K562 (cell line): Measurements from ENCODE around the gene PHF1. TPM values are rescaled to one million over a fixed set of nuclear protein-coding genes. Genes with fewer than 3 reads are reported as not detected.

Source experiments
- ATAC-seq: fragments of 200-7000 bp; cut with Tn5 transposase; 3 replicates; pipeline ENCODE4 v1.9.1; 2020; ENCODE audit warnings: moderate library complexity
- BruUV-seq: library from RNA; stranded (reverse); fragments of 400-500 nt; replicated peaks from 2 replicates; lab custom pipeline; 2021; lab: Mats Ljungman, UMichigan
- CTCF ChIA-PET: fragments of 300-600 bp; formaldehyde crosslinking; extraction: SDS; loops from one replicate; lab custom pipeline; 2021; ENCODE audit warnings: low intra/inter-chr PET ratio; lab: Yijun Ruan, JAX
- POLR2A ChIA-PET: fragments of 300-600, 350-650 bp; sonication (Branson Sonifier 250); formaldehyde crosslinking; extraction: SDS; loops from one replicate; lab custom pipeline; 2021; ENCODE audit warnings: antibody characterized with exemption, inconsistent platforms; lab: Yijun Ruan, JAX
- DNase-seq, 4 experiments: peaks; one replicate each; pipeline versions ENCODE4 v3.0.0 to v3.0.0-alpha.2; 2011 to 2018; ENCODE audit warnings: low spot score in 3 of 4, mixed read lengths in 3 of 4; ENCODE audit errors: extremely low read depth in 1 of 4
- FAIRE-seq: peaks from 2 replicates; lab custom pipeline; 2011; peaks lifted over from hg19 to GRCh38; lab: Jason Lieb, UNC
- H2AFZ ChIP-seq: 2 replicates; pipeline ENCODE4 v1.6.0; 2011; ENCODE audit warnings: low read depth, low read length, control low read depth, inconsistent platforms
- H3K27ac ChIP-seq: fragments of 200-600 bp; 3 replicates; pipeline ENCODE4 v1.8.0; 2011; ENCODE audit warnings: low read depth, mild to moderate bottlenecking, control low read depth, inconsistent platforms, low read length, moderate library complexity, mixed read lengths; ENCODE audit errors: extremely low read depth
- H3K27me3 ChIP-seq, 2 experiments: fragments of 300-600 bp in 1 of 2; 2 replicates in 1 of 2; 3 replicates in 1 of 2; pipeline versions ENCODE4 v1.6.0 to v1.8.0; 2011; ENCODE audit warnings: inconsistent platforms in 2 of 2, low read length in 2 of 2, mild to moderate bottlenecking in 1 of 2, mixed read lengths in 1 of 2, moderate library complexity in 1 of 2; ENCODE audit not compliant: control insufficient read depth in 2 of 2, insufficient read depth in 2 of 2
- H3K36me3 ChIP-seq: fragments of 300-600 bp; 3 replicates; pipeline ENCODE4 v1.8.0; 2011; ENCODE audit warnings: mild to moderate bottlenecking, low read length, inconsistent platforms; ENCODE audit not compliant: control insufficient read depth, insufficient read depth
- H3K4me1 ChIP-seq, 2 experiments: fragments of 200-600 bp in 1 of 2; replicated peaks in 1 of 2; 2 replicates in 1 of 2; 3 replicates in 1 of 2; pipeline versions ENCODE4 v1.5.1 to v1.8.0; 2011; ENCODE audit warnings: inconsistent platforms in 2 of 2, low read length in 2 of 2, mild to moderate bottlenecking in 1 of 2, mixed read lengths in 1 of 2, moderate library complexity in 1 of 2; ENCODE audit not compliant: control insufficient read depth in 2 of 2, insufficient read depth in 2 of 2
- H3K4me2 ChIP-seq: 2 replicates; pipeline ENCODE4 v1.6.1; 2011; ENCODE audit warnings: low read length, control low read depth, inconsistent platforms, mixed read lengths; ENCODE audit not compliant: insufficient read depth
- H3K4me3 ChIP-seq: fragments of 200-600 bp; sonication (generic), shearing (Covaris generic); 2 replicates; pipeline ENCODE4 v1.5.1; 2016; ENCODE audit warnings: control low read depth, inconsistent platforms
- H3K79me2 ChIP-seq: fragments of 200-600 bp; 3 replicates; pipeline ENCODE4 v1.8.0; 2011; ENCODE audit warnings: low read length, inconsistent platforms; ENCODE audit not compliant: control insufficient read depth, insufficient read depth
- H3K9ac ChIP-seq, 2 experiments: 2 replicates each; pipeline versions ENCODE4 v1.6.0 to v1.6.1; 2011; ENCODE audit warnings: low read depth in 2 of 2, low read length in 2 of 2, control low read depth in 1 of 2, inconsistent platforms in 1 of 2, mild to moderate bottlenecking in 1 of 2, mixed read lengths in 1 of 2; ENCODE audit not compliant: insufficient read depth in 1 of 2
- H3K9me1 ChIP-seq: one replicate; pipeline ENCODE4 v1.6.0; 2011; ENCODE audit warnings: inconsistent platforms, mild to moderate bottlenecking, low read length, moderate library complexity; ENCODE audit not compliant: control insufficient read depth, insufficient read depth
- H3K9me3 ChIP-seq: replicated peaks from 2 replicates; pipeline ENCODE4 v1.5.1; 2011; ENCODE audit warnings: low read depth, low read length, inconsistent platforms; ENCODE audit not compliant: control insufficient read depth, insufficient read depth
- H4K20me1 ChIP-seq: replicated peaks from 2 replicates; pipeline ENCODE4 v1.6.1; 2011; ENCODE audit warnings: low read length, inconsistent platforms, mixed read lengths; ENCODE audit not compliant: control insufficient read depth, insufficient read depth
- CC2D1A ChIP-seq: fragments of 450-650 bp; IDR thresholded peaks from 2 replicates; pipeline ENCODE4 v1.6.1; 2017; ENCODE audit warnings: mild to moderate bottlenecking
- CREB3L1 ChIP-seq: fragments of 450-650 bp; IDR thresholded peaks from 2 replicates; pipeline ENCODE4 v1.6.1; 2014; ENCODE audit warnings: low read depth, mild to moderate bottlenecking, moderate library complexity, borderline replicate concordance
- CTBP1 ChIP-seq: fragments of 450-650 bp; IDR thresholded peaks from 2 replicates; pipeline ENCODE4 v1.6.1; 2016; ENCODE audit warnings: borderline replicate concordance
- E2F5 ChIP-seq: sonication (generic); formaldehyde crosslinking; IDR thresholded peaks from 2 replicates; pipeline ENCODE4 v1.8.0; 2022; ENCODE audit warnings: mild to moderate bottlenecking, missing genetic modification reagents
- LCOR ChIP-seq: sonication (generic); formaldehyde crosslinking; IDR thresholded peaks from 2 replicates; pipeline ENCODE4 v1.8.0; 2022; ENCODE audit warnings: mild to moderate bottlenecking, missing genetic modification reagents
- MCM7 ChIP-seq, 2 experiments: fragments of 450-650 bp; IDR thresholded peaks; 2 replicates each; pipeline ENCODE4 v1.6.1; 2016 to 2018
- MECOM ChIP-seq: fragments of 250-450 bp; sonication (Bioruptor Pico); IDR thresholded peaks from 2 replicates; pipeline ENCODE4 v1.8.0; 2022; ENCODE audit warnings: inconsistent platforms
- RB1 ChIP-seq: fragments of 450-650 bp; IDR thresholded peaks from 2 replicates; pipeline ENCODE4 v1.6.1; 2017; ENCODE audit warnings: low read depth, mild to moderate bottlenecking
- SIN3B ChIP-seq: fragments of 450-650 bp; IDR thresholded peaks from 2 replicates; pipeline ENCODE4 v1.6.1; 2017; ENCODE audit warnings: low read depth, mild to moderate bottlenecking, moderate library complexity
- SNAPC5 ChIP-seq: fragments of 250-450 bp; sonication (Bioruptor Pico); IDR thresholded peaks from 2 replicates; pipeline ENCODE4 v1.8.0; 2021; ENCODE audit warnings: moderate library complexity, mild to moderate bottlenecking, inconsistent platforms
- TEAD2 ChIP-seq: fragments of 450-650 bp; IDR thresholded peaks from 2 replicates; pipeline ENCODE4 v1.6.1; 2016; ENCODE audit warnings: missing genetic modification characterization, control low read depth, missing compliant biosample characterization
- ZBED1 ChIP-seq: IDR thresholded peaks from 2 replicates; pipeline ENCODE4 v1.6.1; 2014
- ZBTB7A ChIP-seq: IDR thresholded peaks from 2 replicates; pipeline ENCODE4 v1.6.1; 2011; ENCODE audit warnings: low read depth, mild to moderate bottlenecking, low read length, moderate library complexity, borderline replicate concordance; ENCODE audit not compliant: control insufficient read depth
- ZNF146 ChIP-seq: IDR thresholded peaks from one replicate; pipeline ENCODE4 v1.6.1; 2018; ENCODE audit warnings: missing compliant biosample characterization; ENCODE audit not compliant: unreplicated experiment
- ZNF175 ChIP-seq: fragments of 200-800 bp; sonication (Bioruptor generic); IDR thresholded peaks from 2 replicates; pipeline ENCODE4 v1.6.1; 2016; ENCODE audit warnings: low read depth, mild to moderate bottlenecking, missing genetic modification characterization, missing compliant biosample characterization
- ZNF586 ChIP-seq: fragments of 450-650 bp; formaldehyde crosslinking; conservative IDR thresholded peaks from 2 replicates; pipeline ENCODE4 v1.4.0; 2020; ENCODE audit warnings: mild to moderate bottlenecking, moderate library complexity
- WGBS: fragments of 100-300 bp; shearing (Covaris generic); methylation state at CpG from one replicate; pipeline ENCODE4 v1.1.6; 2016; ENCODE audit warnings: low coverage, mixed read lengths; ENCODE audit not compliant: insufficient coverage; ENCODE audit errors: missing lambda C conversion rate; 5-methylcytosine and 5-hydroxymethylcytosine counted together
- in situ Hi-C: fragments of 300-500 bp; cut with MboI; formaldehyde crosslinking; loops from 4 replicates; pipeline ENCODE4 v1.15.0; 2018; ENCODE audit warnings: inconsistent platforms, mixed read lengths
- intact Hi-C: fragments of 100-400 bp; cut with micrococcal nuclease; formaldehyde crosslinking; loops from 2 replicates; pipeline ENCODE4 v1.14.2; 2022
- polyA plus RNA-seq, 8 experiments: library from polyadenylated mRNA; depleted of rRNA in 4 of 8; stranded (reverse) in 5 of 8; unstranded in 3 of 8; fragments of >200 nt; fragmentation: Nextera tagmentation in 2 of 8; fragmentation: Illumina TruSeq in 1 of 8; extraction: Ambion mirVana in 2 of 8; extraction: Trizol in 1 of 8; gene quantifications; 2 replicates each; pipeline versions ENCODE4 v1.2.1 to v1.2.3, GENCODE V29; 2011 to 2014; ENCODE audit warnings: inconsistent platforms in 1 of 8, missing spikeins in 1 of 8
- total RNA-seq, 7 experiments: library from RNA; depleted of rRNA in 6 of 7; stranded (reverse); fragments of >200 nt in 6 of 7; fragmentation: Illumina TruSeq in 2 of 7; extraction: Trizol in 2 of 7; gene quantifications; 2 replicates each; pipeline versions ENCODE4 v1.2.1 to v1.2.3, GENCODE V29; 2011 to 2021; ENCODE audit warnings: low replicate concordance in 1 of 7

The PHF1 gene
- total and polyA plus RNA-seq, 9 of the 15 experiments (the other 6 are each of a cell fraction or from before 2014, with no cell fraction given), result 3.7 to 64.2 (median 33.7) TPM

- TF ChIP-seq CREB3L1, result no peak
- TF ChIP-seq MCM7 (IDR thresholded peaks at IDR 0.05), result no peak
- no peak for TF ChIP-seq ZBED1
- no peak for TF ChIP-seq MECOM
- no peak for TF ChIP-seq CC2D1A
Measured at GRCh38 chr6:33430991-33431879, 20.4 kb downstream of the PHF1 start (continued).

GRCh38 chr6:33431880-33432541, 21.2 kb downstream of the PHF1 start:
- ChIA-PET POLR2A (interaction anchor here (0.5 to 2.7 kb wide), 3 partner anchors 9 to 157 kb away, joined by 3 to 14 read pairs (median 3); partner anchors contain the start of gene ZBTB9), CTCF (no interaction called here)
- 80% methylated on average over 3 of the region's 12 CpGs for WGBS
- H3K27ac ChIP-seq, result no peak overlapping the region
- H3K79me2 ChIP-seq, result peaks cover 38% of the 10 kb centered on the region
- peaks cover 19% of the 10 kb centered on the region; the same call in 2 of the 3 replicates for H3K36me3 ChIP-seq
- no peak for ATAC-seq
- in situ Hi-C loops (no loop called here), intact Hi-C loops (no loop called here)
- FAIRE-seq, result no peak
- BruUV-seq, result no TSS peak
- H3K4me1 ChIP-seq, result peaks cover 41 to 53% of the 10 kb centered on the region in 2 experiments
- no peaks in the 10 kb centered on the region; the same call in 1 of the 2 replicates for H4K20me1 ChIP-seq
- no peaks in the 10 kb centered on the region for H3K9me3 ChIP-seq
- peak overlapping the region in 1 of 2 experiments; percentile 47; a peak in 2 of 4 replicates for H3K9ac ChIP-seq
- no peaks in the 10 kb centered on the region for H3K27me3 ChIP-seq
- no peaks in the 10 kb centered on the region for H3K9me1 ChIP-seq
- no peak for DNase-seq
- no peak overlapping the region for H3K4me3 ChIP-seq
- no peak overlapping the region for H2AFZ ChIP-seq
- no peak overlapping the region for H3K4me2 ChIP-seq
- TF ChIP-seq E2F5 (CRISPR knock-in tag), result no peak
- TF ChIP-seq SNAPC5, result no peak
- no peak for TF ChIP-seq SIN3B
- TF ChIP-seq LCOR, result no peak
- no peak for TF ChIP-seq ZBTB7A
- no peak for TF ChIP-seq TEAD2
- no peak for TF ChIP-seq ZNF586
- no peak for TF ChIP-seq ZNF146 (CRISPR knock-in tag)
- no peak for TF ChIP-seq RB1
- no peak for TF ChIP-seq CTBP1
- TF ChIP-seq ZNF175 (CRISPR knock-in tag), result no peak
